PC-3 (cell line): ENCODE measurements around the gene NLGN1. TPM values are rescaled to one million over a fixed set of nuclear protein-coding genes. Genes with fewer than 3 reads are reported as not detected.

Experiments used
- ATAC-seq: fragments of 200-7000 bp; cut with Tn5 transposase; 2 replicates; pipeline ENCODE4 v1.9.1; 2020; ENCODE audit warnings: mild to moderate bottlenecking, moderate library complexity
- BruUV-seq: library from RNA; stranded (reverse); fragments of 400-500 nt; replicated peaks from 2 replicates; lab custom pipeline; 2021; lab: Mats Ljungman, UMichigan
- CTCF ChIA-PET: fragments of 300-600 bp; sonication (Branson Sonifier 250); formaldehyde crosslinking; loops from one replicate; lab custom pipeline; 2022; ENCODE audit warnings: antibody characterized with exemption; lab: Charles Lee
- POLR2A ChIA-PET: fragments of 300-600 bp; sonication (Branson Sonifier 250); formaldehyde crosslinking; loops from one replicate; lab custom pipeline; 2022; ENCODE audit warnings: antibody characterized with exemption; ENCODE audit not compliant: unreplicated experiment; lab: Charles Lee
- DNase-seq: peaks from one replicate; pipeline ENCODE4 v3.0.0-alpha.2; 2015
- H2AFZ ChIP-seq: fragments of 300-600 bp; sonication (generic); 2 replicates; pipeline ENCODE4 v1.6.0; 2016; ENCODE audit warnings: antibody characterized with exemption, low read length
- H3F3A ChIP-seq: fragments of 300-600 bp; sonication (generic); one replicate; pipeline ENCODE4 v1.6.0; 2017; ENCODE audit warnings: antibody characterized with exemption, low read length, control low read depth, mild to moderate bottlenecking; ENCODE audit not compliant: unreplicated experiment
- H3K27ac ChIP-seq: fragments of 300-600 bp; sonication (generic); 2 replicates; pipeline ENCODE4 v1.5.1; 2016; ENCODE audit warnings: mild to moderate bottlenecking, low read length
- H3K27me3 ChIP-seq: fragments of 300-600 bp; sonication (generic); 2 replicates; pipeline ENCODE4 v1.6.1; 2016; ENCODE audit warnings: low read length, mixed read lengths
- H3K36me3 ChIP-seq: fragments of 300-600 bp; sonication (generic); 2 replicates; pipeline ENCODE4 v1.6.1; 2016; ENCODE audit warnings: low read depth, mixed run types, low read length, mixed read lengths
- H3K4me1 ChIP-seq: fragments of 300-600 bp; sonication (generic); 2 replicates; pipeline ENCODE4 v1.5.1; 2016; ENCODE audit warnings: low read length; ENCODE audit not compliant: insufficient read depth
- H3K4me2 ChIP-seq: fragments of 300-600 bp; sonication (generic); 2 replicates; pipeline ENCODE4 v1.6.0; 2016; ENCODE audit warnings: low read length
- H3K4me3 ChIP-seq: fragments of 300-600 bp; sonication (generic); 2 replicates; pipeline ENCODE4 v1.5.1; 2016; ENCODE audit warnings: mild to moderate bottlenecking, low read length, mixed read lengths
- H3K79me2 ChIP-seq: fragments of 300-600 bp; sonication (generic); 2 replicates; pipeline ENCODE4 v1.6.1; 2017; ENCODE audit warnings: low read length, mixed read lengths
- H3K9ac ChIP-seq: fragments of 300-600 bp; sonication (generic); 2 replicates; pipeline ENCODE4 v1.6.0; 2016; ENCODE audit warnings: mild to moderate bottlenecking, low read length
- H3K9me2 ChIP-seq: fragments of 300-600 bp; sonication (generic); replicated peaks from 2 replicates; pipeline ENCODE4 v1.6.1; 2016; ENCODE audit warnings: mixed run types, low read length, mixed read lengths
- H3K9me3 ChIP-seq: fragments of 300-600 bp; sonication (generic); 2 replicates; pipeline ENCODE4 v1.6.1; 2016; ENCODE audit warnings: low read length, mixed read lengths
- H4K20me1 ChIP-seq: fragments of 300-600 bp; sonication (generic); 2 replicates; pipeline ENCODE4 v1.6.1; 2016; ENCODE audit warnings: low read length, mixed read lengths
- EZH2 ChIP-seq: fragments of 300-600 bp; sonication (generic); IDR thresholded peaks from one replicate; pipeline ENCODE4 v1.6.1; 2017; ENCODE audit warnings: antibody characterized with exemption, mild to moderate bottlenecking, low read length; ENCODE audit not compliant: unreplicated experiment
- EZH2phosphoT487 ChIP-seq: fragments of 300-600 bp; sonication (generic); IDR thresholded peaks from 2 replicates; pipeline ENCODE4 v1.6.1; 2018; ENCODE audit warnings: mild to moderate bottlenecking, antibody characterized with exemption, low read length, borderline replicate concordance
- intact Hi-C: fragments of 100-400 bp; cut with micrococcal nuclease; formaldehyde crosslinking; loops from 2 replicates; pipeline ENCODE4 v1.9.0; 2023
- total RNA-seq: library from RNA; depleted of rRNA; stranded (reverse); fragments of >200 nt; gene quantifications from 2 replicates; pipeline ENCODE4 v1.2.3, GENCODE V29; 2014
- TF ChIP-seq, protein P1 (sequence below): fragments of 300-600 bp; sonication (generic); conservative IDR thresholded peaks from 2 replicates; pipeline ENCODE4 v1.5.1; 2017; ENCODE audit warnings: antibody characterized with exemption, low read depth, mild to moderate bottlenecking, low read length

The NLGN1 gene
- total RNA-seq, 1 experiment from 2014 or later: 0.77 TPM

DNA sequence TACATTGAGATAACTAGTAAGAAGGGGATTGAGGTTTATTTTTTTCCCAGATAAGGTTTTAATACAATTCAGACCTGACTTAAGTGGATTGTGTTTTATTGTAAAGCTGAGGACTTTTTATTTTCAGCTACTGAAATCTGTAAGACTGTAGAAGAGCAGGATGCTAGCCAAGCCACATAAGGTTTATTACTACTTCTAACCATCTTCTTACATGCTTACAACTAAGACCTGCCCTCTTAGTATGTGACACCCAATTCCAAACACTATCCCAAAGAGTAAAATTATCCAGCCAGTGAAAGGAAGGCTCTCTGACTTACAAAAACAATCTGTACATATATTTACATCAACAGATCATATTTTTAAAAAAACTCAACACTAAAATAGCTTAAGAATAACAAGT is 897.1 kb downstream of the NLGN1 start:
- ChIA-PET CTCF (no interaction called here), POLR2A (no interaction called here)
- no TSS peak for BruUV-seq
- H3K4me2 ChIP-seq: no peak overlapping the region
- H3F3A ChIP-seq: no peaks in the 10 kb centered on the region
- no peaks in the 10 kb centered on the region for H4K20me1 ChIP-seq
- intact Hi-C loops: no loop called here
- no peak for DNase-seq
- no peaks in the 10 kb centered on the region for H3K79me2 ChIP-seq
- H2AFZ ChIP-seq: no peak overlapping the region
- no peaks in the 10 kb centered on the region for H3K4me1 ChIP-seq
- no peaks in the 10 kb centered on the region for H3K9me2 ChIP-seq
- TF ChIP-seq, protein P1, sequence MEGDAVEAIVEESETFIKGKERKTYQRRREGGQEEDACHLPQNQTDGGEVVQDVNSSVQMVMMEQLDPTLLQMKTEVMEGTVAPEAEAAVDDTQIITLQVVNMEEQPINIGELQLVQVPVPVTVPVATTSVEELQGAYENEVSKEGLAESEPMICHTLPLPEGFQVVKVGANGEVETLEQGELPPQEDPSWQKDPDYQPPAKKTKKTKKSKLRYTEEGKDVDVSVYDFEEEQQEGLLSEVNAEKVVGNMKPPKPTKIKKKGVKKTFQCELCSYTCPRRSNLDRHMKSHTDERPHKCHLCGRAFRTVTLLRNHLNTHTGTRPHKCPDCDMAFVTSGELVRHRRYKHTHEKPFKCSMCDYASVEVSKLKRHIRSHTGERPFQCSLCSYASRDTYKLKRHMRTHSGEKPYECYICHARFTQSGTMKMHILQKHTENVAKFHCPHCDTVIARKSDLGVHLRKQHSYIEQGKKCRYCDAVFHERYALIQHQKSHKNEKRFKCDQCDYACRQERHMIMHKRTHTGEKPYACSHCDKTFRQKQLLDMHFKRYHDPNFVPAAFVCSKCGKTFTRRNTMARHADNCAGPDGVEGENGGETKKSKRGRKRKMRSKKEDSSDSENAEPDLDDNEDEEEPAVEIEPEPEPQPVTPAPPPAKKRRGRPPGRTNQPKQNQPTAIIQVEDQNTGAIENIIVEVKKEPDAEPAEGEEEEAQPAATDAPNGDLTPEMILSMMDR: no peak
- no peak for TF ChIP-seq EZH2phosphoT487
- TF ChIP-seq EZH2: no peak
- no peak overlapping the region for H3K4me3 ChIP-seq
- H3K27ac ChIP-seq: no peak overlapping the region
- H3K36me3 ChIP-seq: no peaks in the 10 kb centered on the region
- no peak for ATAC-seq
- H3K27me3 ChIP-seq: no peaks in the 10 kb centered on the region
- H3K9ac ChIP-seq: no peak overlapping the region
- H3K9me3 ChIP-seq: no peaks in the 10 kb centered on the region

DNA sequence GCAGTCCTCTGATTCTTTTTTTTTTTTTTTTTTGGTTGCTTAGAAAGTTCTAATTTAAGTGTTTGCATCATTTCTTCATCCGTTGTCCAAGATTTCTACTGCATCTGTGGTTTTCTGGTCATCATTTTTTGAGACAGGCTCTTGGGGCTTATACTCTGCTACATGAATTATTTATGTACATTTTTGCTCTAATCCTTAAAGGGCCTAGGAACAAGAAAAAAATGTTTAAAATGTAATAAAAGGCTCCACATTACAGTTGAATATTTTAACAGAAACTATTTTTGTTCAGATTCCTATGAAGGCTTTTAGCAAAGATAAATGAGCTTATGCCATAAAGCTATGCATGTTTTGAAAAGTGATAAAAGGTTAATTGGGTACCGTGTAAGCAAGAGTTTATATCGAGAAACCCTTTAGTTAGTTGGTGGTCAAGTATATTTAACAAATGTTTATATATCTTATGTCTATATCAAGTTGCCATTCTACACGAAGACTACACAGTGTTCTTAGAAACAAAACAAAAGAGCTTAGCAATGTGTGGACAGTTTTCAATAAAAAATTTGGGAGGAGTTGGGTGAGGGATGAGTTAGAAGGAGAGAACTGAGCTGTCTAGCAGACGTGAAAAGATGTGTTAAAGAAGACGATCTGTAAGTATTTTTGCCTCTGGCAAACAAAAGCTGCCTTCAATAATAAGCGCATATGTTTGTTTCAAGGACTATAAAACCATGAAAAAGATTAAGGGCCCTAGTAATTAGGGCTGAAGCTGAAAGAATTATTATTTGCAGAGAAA is 898.0 kb downstream of the NLGN1 start:
- POLR2A ChIA-PET: no interaction called here
- no peak for DNase-seq
- no peaks in the 10 kb centered on the region for H3K27me3 ChIP-seq
- H3K4me1 ChIP-seq: no peaks in the 10 kb centered on the region
- BruUV-seq: no TSS peak
- H3K9ac ChIP-seq: no peak overlapping the region
- no peak overlapping the region for H3K27ac ChIP-seq
- H3K4me3 ChIP-seq: no peak overlapping the region
- no peak overlapping the region for H2AFZ ChIP-seq
- H4K20me1 ChIP-seq: no peaks in the 10 kb centered on the region
- no peak for TF ChIP-seq EZH2
- no peak for TF ChIP-seq EZH2phosphoT487
- TF ChIP-seq, protein P1: no peak
- no peaks in the 10 kb centered on the region for H3F3A ChIP-seq
- H3K36me3 ChIP-seq: no peaks in the 10 kb centered on the region
- CTCF ChIA-PET: no interaction called here
- ATAC-seq: no peak
- no peak overlapping the region for H3K4me2 ChIP-seq
- no peaks in the 10 kb centered on the region for H3K79me2 ChIP-seq
- intact Hi-C loops: no loop called here
- H3K9me2 ChIP-seq: no peaks in the 10 kb centered on the region
- no peaks in the 10 kb centered on the region for H3K9me3 ChIP-seq

DNA sequence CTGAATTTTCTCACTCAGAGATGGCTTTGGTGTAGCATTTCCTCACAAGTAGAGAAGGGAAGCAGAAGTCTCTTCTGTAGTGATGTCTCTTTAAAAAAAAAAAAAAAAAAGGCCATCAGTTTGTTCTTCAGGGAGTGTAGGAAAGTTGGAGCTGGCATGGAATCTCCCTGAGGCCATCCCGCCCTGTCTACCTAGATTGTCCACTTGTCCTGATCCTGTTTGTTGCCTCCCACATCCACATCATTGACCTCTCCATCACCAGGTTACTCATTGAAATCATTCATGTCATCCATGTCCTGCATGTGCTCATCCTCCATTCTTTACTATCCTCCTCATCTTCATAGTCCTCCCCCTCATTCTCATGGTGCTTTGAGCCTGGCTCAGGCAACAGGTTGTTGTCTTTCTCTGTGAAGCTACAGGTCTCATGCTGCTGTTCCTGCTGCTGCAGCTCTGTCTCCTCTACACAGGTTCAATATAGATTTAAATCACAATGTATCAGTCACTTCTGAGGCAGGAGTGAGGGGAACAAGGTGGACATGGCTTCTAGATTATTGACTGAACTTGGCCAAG is 905.3 kb downstream of the NLGN1 start:
- intact Hi-C loops: no loop called here
- Histone ChIP-seq H3K9me2 (no peaks in the 10 kb centered on the region), H3K36me3 (no peaks in the 10 kb centered on the region), H3K9ac (no peak overlapping the region), H3K27ac (no peak overlapping the region), H3K27me3 (no peaks in the 10 kb centered on the region), H3K79me2 (no peaks in the 10 kb centered on the region), H3K9me3 (no peaks in the 10 kb centered on the region), H2AFZ (no peak overlapping the region), H3K4me1 (no peaks in the 10 kb centered on the region), H3F3A (no peaks in the 10 kb centered on the region), H3K4me2 (no peak overlapping the region), H4K20me1 (no peaks in the 10 kb centered on the region), H3K4me3 (no peak overlapping the region)
- ATAC-seq (no peak), DNase-seq (no peak)
- TF ChIP-seq, protein P1: no peak
- TF ChIP-seq EZH2 (no peak), EZH2phosphoT487 (no peak)
- no TSS peak for BruUV-seq
- POLR2A ChIA-PET: no interaction called here
- CTCF ChIA-PET: no interaction called here
